Uterus (tissue), 4 donors: ENCODE data around the gene ILDR2. TPM values are rescaled to one million over a fixed set of nuclear protein-coding genes. Genes with fewer than 3 reads are reported as not detected.

Experiments
- DNase-seq, 2 donors: peaks; one replicate each; pipeline ENCODE4 v3.0.0-alpha.2; 2019 to 2020
- H3K27ac ChIP-seq, 2 donors: fragments of 200-600 bp; sonication (generic); 1 replicate in 1 of 2; 2 replicates in 1 of 2; pipeline ENCODE4 v1.5.1; 2016 to 2018
- H3K27me3 ChIP-seq, 2 donors: fragments of 200-600 bp; sonication (generic); one replicate each; pipeline ENCODE4 v1.5.1; 2018 to 2019; ENCODE audit warnings: control low read depth in 1 of 2
- H3K36me3 ChIP-seq, 2 donors: fragments of 200-600 bp; sonication (generic); one replicate each; pipeline ENCODE4 v1.5.1; 2019; ENCODE audit warnings: control low read depth in 1 of 2
- H3K4me1 ChIP-seq, 2 donors: fragments of 200-600 bp; sonication (generic); one replicate each; pipeline ENCODE4 v1.5.1; 2018 to 2019; ENCODE audit warnings: control low read depth in 1 of 2
- H3K4me3 ChIP-seq, 2 donors: fragments of 200-600 bp; sonication (generic); 1 replicate in 1 of 2; 2 replicates in 1 of 2; pipeline ENCODE4 v1.5.1; 2018 to 2019; ENCODE audit warnings: mild to moderate bottlenecking in 1 of 2
- H3K9me3 ChIP-seq, 2 donors: fragments of 200-600 bp; sonication (generic); one replicate each; pipeline ENCODE4 v1.5.1; 2019; ENCODE audit warnings: control low read depth in 1 of 2
- CTCF ChIP-seq, 4 experiments: fragments of 200-600 bp in 2 of 4; fragments of 450-650 bp in 2 of 4; sonication (generic) in 2 of 4; IDR thresholded peaks; one replicate each; pipeline ENCODE4 v1.5.1; 2016 to 2019; ENCODE audit warnings: antibody characterized with exemption in 4 of 4, mild to moderate bottlenecking in 2 of 4, moderate library complexity in 1 of 4
- POLR2A ChIP-seq, 2 donors: fragments of 450-650 bp; IDR thresholded peaks; one replicate each; pipeline ENCODE4 v1.6.1; 2016; ENCODE audit warnings: antibody characterized with exemption in 2 of 2, mild to moderate bottlenecking in 1 of 2, moderate library complexity in 1 of 2
- intact Hi-C: fragments of 100-400 bp; cut with DNase I; formaldehyde crosslinking; loops from one replicate; pipeline ENCODE4 v1.15.1; 2023; ENCODE audit warnings: low total_unique reads
- total RNA-seq, 4 donors: library from RNA; depleted of rRNA in 3 of 4; stranded (reverse); fragments of >200 nt in 3 of 4; gene quantifications; one replicate each; pipeline versions ENCODE4 v1.1.0 to v1.2.4, GENCODE V29; 2014 to 2023
- donor health status: DM: yes; HTN: yes; CAD: no.

The ILDR2 gene
- total RNA-seq, 4 donors from 2014 or later, result 0.30 to 2.8 TPM; not detected in 2

GRCh38 chr1:166911624-166912023 is 63.7 kb downstream of the ILDR2 start:
- Histone ChIP-seq H3K9me3 (no peaks in the 10 kb centered on the region), H3K4me3 (no peak overlapping the region), H3K36me3 (no peaks in the 10 kb centered on the region), H3K27me3 (no peaks in the 10 kb centered on the region), H3K27ac (no peak overlapping the region), H3K4me1 (no peaks in the 10 kb centered on the region)
- no peak for DNase-seq
- intact Hi-C loops, result no loop called here
- TF ChIP-seq POLR2A (IDR thresholded peaks at IDR 0.05) (no peak), CTCF (IDR thresholded peaks at IDR 0.05) (no peak)

DNA sequence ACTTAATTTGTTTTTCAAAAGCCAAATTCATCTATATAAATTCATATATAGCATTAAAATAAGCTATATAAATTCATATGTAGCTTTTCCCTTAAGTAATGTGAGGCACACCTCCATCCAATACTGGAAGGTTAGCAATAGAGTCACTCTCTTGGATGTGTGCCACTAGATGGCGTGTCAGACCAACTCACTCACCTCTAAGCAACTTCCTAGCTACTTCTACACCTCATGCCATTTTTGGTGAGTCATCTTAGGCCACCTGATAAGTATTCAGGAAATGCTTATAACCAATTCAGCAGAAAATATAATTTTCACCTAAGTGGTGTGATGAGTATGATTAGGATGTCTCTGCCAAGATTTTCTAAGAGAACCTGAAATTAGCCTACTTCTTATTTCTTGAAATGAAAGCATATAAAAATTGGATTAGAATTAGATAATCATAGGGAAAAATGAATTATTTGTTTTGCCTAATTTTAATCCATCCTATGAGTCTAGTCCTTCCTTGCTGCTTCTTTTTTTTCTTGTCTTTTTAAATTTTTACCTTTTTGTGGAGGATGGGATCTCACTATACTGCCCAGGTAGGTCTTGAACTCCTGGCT is 64.8 kb downstream of the ILDR2 start:
- TF ChIP-seq POLR2A (IDR thresholded peaks at IDR 0.05) (no peak), CTCF (IDR thresholded peaks at IDR 0.05) (peak in 3 of 4 experiments; percentile 48 to 56 (median 51))
- Histone ChIP-seq H3K4me3 (no peak overlapping the region), H3K4me1 (no peaks in the 10 kb centered on the region), H3K9me3 (no peaks in the 10 kb centered on the region), H3K27ac (no peak overlapping the region), H3K36me3 (no peaks in the 10 kb centered on the region), H3K27me3 (no peaks in the 10 kb centered on the region)
- peak; percentile 18 to 19 for DNase-seq
- intact Hi-C loops, result no loop called here

GRCh38 chr1:166908942-166909341 is 66.4 kb downstream of the ILDR2 start:
- no peak for DNase-seq
- Histone ChIP-seq H3K27ac (no peak overlapping the region), H3K4me1 (no peaks in the 10 kb centered on the region), H3K9me3 (no peaks in the 10 kb centered on the region), H3K36me3 (no peaks in the 10 kb centered on the region), H3K4me3 (no peak overlapping the region), H3K27me3 (no peaks in the 10 kb centered on the region)
- TF ChIP-seq POLR2A (IDR thresholded peaks at IDR 0.05) (no peak), CTCF (IDR thresholded peaks at IDR 0.05) (no peak)
- intact Hi-C loops, result loop anchor here (10.0 kb wide), 1 partner anchor 156 kb away; no protein-coding TSS in a partner anchor

- H3K4me3 ChIP-seq, result no peak overlapping the region
- H3K27ac ChIP-seq, result no peak overlapping the region
- H3K36me3 ChIP-seq, result no peaks in the 10 kb centered on the region
- intact Hi-C loops, result loop anchor here (10.0 kb wide), 1 partner anchor 157 kb away; no protein-coding TSS in a partner anchor
- TF ChIP-seq CTCF (IDR thresholded peaks at IDR 0.05), result no peak
- TF ChIP-seq POLR2A (IDR thresholded peaks at IDR 0.05), result no peak
- no peaks in the 10 kb centered on the region for H3K4me1 ChIP-seq
- H3K9me3 ChIP-seq, result no peaks in the 10 kb centered on the region
- no peak for DNase-seq
- no peaks in the 10 kb centered on the region for H3K27me3 ChIP-seq
Observed at GRCh38 chr1:166907763-166908162, 67.6 kb downstream of the ILDR2 start.

- H3K36me3 ChIP-seq, result no peaks in the 10 kb centered on the region
- H3K27me3 ChIP-seq, result no peaks in the 10 kb centered on the region
- no peaks in the 10 kb centered on the region for H3K4me1 ChIP-seq
- no peak for DNase-seq
- H3K27ac ChIP-seq, result no peak overlapping the region
- no peak overlapping the region for H3K4me3 ChIP-seq
- TF ChIP-seq POLR2A (IDR thresholded peaks at IDR 0.05) (no peak), CTCF (IDR thresholded peaks at IDR 0.05) (no peak)
- H3K9me3 ChIP-seq, result no peaks in the 10 kb centered on the region
- intact Hi-C loops, result loop anchor here (10.0 kb wide), 1 partner anchor 158 kb away; no protein-coding TSS in a partner anchor
Observed at GRCh38 chr1:166907051-166907450, 68.3 kb downstream of the ILDR2 start.
